HG03342 (cell line): Measurements from ENCODE around the gene ARFGAP1.

Experiments used
- ATAC-seq: cut with Tn5 transposase; IDR thresholded peaks from one replicate; pipeline ENCODE4 v1.9.1; 2021; ENCODE audit warnings: mild to moderate bottlenecking, moderate library complexity; ENCODE audit not compliant: unreplicated experiment

The ARFGAP1 gene

DNA sequence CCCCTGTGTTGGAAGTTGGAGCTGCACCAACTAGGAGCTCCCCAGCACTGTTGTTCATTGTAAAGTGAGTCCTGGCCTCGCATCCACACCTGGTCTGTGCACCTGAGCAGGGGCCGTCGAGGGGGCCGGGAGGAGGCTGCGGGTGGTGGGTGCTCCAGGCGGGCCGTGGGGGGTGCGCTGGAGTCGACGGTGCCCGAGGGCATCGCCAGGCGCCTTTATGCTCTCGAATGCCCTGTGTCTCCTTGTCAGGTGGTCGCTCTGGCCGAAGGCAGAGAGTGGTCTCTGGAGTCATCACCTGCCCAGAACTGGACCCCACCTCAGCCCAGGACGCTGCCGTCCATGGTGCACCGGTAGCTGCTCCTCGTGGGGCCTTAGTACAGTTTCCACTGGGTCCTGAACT lies 4.3 kb downstream of the ARFGAP1 start:
- ATAC-seq, result no peak

DNA sequence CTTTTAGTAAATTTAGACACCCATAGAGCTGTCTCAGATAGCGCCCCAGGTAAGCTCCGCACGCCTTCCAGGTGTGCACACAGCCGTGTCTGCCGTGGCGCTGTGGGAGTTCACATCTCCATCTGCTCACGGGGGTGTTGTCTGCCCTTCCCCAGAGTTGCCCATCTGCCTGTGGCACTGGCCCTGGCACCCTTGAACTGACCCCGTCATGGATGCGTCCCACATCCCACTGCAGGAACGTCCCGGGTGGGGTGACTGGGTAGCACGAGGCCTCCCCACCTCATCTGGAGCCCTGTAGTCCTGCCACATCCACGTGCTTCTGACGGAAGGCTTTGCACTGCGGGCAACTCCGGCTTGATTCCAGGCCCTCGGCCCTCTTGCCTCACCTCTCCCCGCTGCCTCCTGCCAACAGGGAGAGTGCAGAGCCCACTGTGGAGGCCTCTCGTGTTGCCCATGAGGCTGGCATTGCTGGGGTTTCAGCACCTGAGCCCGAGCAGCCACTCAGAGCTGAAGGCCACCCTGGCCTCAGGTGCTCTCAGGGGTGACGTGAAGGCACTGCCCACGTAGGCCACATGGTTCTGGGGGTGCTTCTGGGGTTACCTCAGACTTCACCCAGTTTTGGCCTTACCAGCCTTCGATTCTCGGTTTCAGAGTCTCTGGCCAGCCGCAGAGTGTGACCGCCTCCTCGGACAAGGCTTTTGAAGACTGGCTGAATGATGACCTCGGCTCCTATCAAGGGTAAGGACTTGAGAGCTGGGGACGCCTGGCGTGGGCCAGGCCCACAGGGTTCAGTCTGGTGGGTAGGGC lies 5.1 kb downstream of the ARFGAP1 start:
- ATAC-seq, result no peak

DNA sequence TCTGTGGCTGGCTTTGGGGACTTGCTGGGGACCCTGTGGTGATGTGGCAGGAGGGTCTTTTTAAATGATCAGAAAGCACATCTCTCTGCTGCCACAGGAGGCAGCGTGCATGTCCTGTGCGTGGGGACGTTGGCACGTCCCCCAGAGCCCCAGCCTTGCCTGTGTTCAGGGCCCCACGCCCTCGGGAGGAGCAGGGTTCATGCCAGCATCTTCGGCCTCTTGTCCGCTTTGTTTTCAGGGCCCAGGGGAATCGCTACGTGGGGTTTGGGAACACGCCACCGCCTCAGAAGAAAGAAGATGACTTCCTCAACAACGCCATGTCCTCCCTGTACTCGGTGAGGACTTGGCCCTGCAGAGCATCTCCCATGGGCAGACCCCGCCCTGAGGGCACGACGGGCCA lies 6.0 kb downstream of the ARFGAP1 start:
- no peak for ATAC-seq

DNA sequence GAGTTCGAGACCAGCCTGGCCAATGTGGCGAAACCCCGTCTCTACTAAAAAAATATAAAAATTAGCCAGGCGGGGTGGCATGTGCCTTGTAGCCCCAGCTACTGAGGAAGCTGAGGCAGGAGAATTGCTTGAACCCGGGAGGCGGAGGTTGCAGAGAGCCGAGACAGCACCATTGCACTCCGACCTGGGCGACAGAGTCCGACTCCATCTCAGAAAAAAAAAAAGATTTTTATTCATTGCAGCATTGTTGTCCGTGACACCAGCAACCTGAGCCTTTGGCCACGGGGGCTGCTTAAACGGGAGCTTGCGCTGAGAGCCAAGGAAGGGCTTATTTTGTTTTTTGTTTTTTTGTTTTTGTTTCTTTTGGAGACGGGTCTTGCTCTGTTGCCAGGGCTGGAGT lies 7.3 kb downstream of the ARFGAP1 start:
- no peak for ATAC-seq

DNA sequence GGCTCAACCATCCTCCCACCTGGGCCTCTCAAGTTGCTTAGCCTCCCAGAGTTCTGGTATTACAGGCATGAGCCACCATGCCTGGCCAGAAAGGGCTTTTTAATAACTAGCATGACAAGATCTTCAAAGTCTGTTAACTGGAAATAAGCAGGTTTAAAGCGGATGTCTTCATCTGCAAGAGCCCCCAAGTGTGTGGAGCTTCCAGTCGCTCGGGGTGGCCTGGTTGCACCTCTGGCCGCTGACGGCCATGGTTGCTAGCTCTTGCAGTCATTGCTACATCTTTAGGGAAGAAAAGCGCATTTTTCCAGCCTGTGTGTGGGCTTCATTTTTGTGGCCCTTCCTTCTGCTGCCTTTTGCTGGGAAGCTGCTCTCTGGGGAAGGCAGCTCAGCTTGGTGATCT lies 7.8 kb downstream of the ARFGAP1 start:
- no peak for ATAC-seq

DNA sequence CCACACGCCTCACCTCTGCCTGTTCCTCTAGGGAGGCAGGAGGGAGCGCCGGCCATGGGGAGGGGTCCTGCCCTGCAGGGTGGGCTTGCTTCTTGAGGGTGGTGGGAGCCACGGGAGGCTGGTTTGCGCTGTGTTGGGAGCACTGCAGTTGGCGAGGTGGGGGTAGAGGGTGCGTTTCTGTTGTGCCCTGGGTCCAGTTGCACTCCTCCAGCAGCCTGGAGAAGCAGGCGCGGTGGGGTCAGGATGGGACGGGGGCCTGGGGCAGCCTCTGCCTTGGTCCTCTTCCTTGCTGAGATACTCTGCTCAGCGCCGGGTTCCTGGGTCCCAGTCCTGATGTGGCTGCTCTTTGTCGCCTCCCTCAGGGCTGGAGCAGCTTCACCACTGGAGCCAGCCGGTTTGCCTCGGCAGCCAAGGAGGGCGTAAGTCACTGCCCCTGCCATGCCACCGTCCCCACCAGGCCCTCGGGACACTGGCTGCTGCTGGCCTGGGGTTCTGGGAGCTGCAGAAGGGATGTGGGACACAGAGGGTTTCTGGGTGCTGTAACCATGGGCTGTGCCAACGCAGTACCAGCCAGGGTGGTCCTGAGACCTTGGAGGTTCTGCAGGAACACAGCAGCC lies 8.4 kb downstream of the ARFGAP1 start:
- no peak for ATAC-seq

DNA sequence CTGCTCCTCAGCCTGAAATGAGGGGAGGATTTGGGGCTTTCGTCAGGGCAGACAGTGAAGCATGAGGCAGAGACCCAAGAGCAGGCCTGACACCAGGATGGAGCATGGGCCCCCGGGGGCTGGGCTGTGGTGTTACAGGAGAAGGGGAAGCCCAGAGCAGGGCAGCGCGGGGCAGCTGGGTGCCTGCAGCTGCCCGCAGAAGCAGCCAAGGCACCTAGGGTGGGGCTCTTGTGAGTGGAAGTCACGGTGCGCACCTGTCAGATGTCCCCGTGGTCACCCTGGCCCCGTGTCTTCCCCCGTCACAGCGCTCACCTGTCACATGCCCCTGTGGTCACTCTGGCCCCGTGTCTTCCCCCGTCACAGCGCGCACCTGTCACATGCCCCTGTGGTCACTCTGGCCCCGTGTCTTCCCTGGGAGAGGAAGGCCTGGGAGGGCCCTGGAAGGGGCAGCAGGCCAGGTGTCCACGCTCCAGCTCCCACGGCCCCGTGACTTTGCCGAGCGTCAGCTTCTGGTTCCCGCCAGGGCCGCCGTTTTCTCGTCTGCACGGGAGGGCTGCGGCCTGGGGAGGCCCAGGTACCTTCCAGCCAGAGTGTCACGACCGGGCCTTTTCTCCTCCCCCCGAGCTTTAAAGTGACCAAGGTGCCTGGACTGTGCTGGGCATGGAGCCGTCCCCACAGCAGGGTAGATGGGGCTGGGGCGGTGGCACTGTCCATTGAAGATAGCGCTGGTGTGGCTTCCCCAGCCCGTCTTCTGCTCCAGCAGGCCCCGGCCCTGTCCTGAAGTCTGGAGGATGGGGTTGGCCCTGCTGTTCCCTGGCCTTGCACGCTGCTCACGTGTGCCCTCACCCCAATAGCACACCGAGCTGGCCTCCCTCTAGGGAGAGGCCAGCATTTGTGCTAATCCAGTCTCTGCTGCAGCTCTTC lies 9.4 kb downstream of the ARFGAP1 start:
- no peak for ATAC-seq

DNA sequence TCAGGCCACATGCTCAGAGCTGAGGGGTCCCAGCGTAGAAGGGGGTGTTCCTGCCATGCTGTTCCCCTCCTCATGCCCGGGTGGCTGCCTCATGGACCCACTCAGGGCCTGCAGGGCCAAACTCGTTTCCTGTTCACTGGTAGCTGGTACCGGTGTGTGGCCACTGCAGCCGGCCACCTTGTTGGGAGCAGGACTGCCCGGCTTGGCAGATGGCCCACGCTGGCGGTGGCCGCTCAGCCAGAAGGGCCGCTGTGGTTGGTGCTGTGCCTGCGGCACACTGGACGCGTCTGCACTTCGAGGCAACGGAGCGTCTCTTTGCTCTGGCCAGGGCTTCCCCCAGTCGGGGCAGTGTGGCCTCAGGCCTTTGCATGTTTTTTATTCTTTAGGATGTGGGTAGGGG lies 10.3 kb downstream of the ARFGAP1 start:
- no peak for ATAC-seq

DNA sequence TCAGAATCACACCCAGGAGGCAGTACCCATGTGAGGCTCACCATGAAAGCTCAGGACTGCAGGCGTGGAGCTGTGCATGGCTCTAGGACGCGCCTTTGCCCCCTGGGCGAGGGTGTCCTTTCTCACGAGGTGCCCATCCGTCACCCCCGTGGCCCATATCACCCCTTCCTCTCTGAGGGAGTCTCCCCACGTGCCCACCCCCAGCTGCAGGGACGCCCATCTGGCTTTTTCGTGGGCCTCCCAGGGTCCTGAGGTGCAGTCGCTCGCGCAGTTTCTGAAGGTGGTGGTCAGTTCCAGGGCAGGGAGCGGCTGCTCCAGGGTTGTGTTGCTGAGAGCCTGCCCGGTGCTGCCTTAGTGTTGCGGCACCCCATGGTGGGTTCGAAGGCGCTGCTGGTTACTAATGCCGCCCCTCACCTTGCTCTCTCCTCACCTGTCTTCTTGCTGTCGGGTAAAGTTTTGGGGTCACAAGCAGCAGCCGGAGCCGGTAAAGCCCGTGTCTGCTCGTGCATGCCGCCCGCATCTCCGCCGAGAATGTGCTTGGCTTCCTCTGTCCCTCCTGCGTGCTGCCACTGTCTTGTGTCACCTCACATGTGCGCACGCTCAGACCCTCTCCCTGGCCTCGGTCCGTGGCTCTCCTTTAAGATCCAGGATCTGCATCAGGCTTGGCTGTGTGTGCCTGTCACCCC lies 10.9 kb downstream of the ARFGAP1 start:
- no peak for ATAC-seq

DNA sequence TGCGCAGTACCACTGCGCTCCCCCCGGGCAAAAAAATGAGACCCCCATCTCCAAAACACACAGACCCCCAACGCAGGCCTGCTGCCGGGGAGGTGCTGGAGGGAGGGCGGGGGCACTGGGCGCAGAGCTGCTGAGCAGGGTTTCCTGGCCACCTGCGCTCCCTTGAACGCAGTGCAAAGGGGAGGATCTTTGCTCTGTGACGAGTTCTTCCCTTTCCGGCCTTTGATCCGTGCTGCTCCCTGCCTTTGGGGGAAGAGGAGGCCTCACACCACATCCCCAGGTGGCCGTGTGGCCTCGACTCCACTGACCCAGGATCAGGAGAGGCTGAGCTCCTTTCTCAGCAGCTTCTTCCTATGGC lies 11.4 kb downstream of the ARFGAP1 start:
- ATAC-seq, result no peak

DNA sequence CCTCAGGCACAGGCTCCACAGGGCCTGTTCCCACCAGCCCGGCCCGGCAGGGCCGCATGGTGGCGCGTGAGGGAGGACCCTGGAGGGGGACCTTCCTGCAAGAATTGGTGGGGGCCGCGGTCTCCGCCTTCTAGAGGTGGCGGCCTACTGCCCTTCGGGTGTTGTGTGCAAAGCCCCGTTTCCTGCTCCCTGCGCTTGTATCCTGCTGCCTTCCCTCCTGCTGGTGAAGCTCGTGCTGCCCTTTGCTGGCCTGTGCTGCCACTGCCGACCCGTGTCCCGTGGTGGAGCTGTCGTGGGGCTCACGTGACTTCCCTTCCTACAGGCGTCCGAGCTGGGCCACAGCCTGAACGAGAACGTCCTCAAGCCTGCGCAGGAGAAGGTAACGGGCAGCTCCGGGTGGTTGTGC lies 11.9 kb downstream of the ARFGAP1 start:
- ATAC-seq, result no peak

DNA sequence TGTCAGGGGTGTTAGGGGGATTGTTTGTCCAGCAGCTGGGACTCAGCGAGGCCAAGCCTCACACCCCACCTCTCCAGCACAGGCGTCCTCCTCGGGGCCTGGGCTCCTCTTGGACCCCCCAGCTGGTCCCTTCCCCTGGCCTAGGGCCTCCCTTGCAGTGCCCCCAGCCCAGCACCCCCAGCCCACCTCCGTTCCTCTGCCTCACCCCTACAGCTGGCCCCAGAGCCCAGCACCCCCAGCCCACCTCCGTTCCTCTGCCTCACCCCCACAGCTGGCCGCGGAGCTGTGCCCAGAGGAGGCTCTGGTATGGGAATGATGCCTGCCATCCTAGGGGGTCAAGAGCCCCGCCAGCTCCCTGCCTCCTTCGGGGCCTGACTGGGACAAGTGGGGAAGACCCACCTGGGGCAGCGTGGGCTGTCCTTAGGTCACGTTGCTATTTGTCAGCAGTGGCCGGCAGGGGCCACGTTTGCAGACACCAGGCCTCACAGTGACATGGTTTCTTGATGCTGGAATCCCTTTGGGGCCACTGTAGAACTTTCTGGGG lies 12.4 kb downstream of the ARFGAP1 start:
- ATAC-seq, result no peak

DNA sequence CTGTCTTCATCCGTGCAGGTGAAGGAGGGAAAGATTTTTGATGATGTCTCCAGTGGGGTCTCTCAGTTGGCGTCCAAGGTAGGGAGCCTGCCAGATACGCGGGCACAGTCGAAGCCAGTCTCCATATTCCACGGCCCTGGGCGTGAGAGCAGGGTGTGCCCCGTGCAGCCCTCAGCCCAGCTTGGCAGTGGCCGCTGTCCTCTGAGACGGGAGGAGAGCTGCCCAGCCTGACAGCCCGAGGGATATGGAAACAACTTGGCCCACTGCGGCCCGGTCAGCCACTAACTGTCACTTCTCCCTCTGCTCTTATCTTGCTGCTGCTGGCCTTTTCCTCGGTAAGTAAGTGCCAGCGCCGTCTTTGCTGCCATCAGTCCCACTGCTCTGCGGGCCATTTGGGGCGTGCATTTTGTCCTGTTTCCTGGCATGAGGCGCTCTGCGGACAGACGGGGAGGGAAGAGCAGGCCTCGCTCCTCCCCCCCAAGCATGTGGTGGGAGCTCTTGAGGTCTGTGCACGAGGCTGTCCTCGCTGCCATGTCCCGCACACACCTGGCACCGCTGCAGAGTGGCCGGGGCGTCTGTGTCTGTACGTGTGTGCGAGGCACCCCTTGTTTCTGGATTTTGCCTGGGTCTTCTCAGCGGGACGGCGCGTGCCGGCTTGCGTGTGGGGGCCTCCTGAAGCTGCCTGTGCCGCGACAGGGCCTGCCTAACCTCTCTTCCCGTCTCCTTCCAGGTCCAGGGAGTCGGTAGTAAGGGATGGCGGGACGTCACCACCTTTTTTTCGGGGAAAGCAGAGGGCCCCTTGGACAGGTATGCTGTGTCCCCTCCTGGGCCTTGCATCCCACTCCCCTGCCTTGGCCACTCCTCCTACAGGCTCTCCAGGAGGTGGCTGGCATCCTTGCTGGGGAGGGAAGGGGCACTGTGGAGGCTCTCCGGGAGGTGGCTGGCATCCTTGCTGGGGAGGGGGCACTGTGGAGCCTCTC lies 13.3 kb downstream of the ARFGAP1 start:
- ATAC-seq, result no peak

DNA sequence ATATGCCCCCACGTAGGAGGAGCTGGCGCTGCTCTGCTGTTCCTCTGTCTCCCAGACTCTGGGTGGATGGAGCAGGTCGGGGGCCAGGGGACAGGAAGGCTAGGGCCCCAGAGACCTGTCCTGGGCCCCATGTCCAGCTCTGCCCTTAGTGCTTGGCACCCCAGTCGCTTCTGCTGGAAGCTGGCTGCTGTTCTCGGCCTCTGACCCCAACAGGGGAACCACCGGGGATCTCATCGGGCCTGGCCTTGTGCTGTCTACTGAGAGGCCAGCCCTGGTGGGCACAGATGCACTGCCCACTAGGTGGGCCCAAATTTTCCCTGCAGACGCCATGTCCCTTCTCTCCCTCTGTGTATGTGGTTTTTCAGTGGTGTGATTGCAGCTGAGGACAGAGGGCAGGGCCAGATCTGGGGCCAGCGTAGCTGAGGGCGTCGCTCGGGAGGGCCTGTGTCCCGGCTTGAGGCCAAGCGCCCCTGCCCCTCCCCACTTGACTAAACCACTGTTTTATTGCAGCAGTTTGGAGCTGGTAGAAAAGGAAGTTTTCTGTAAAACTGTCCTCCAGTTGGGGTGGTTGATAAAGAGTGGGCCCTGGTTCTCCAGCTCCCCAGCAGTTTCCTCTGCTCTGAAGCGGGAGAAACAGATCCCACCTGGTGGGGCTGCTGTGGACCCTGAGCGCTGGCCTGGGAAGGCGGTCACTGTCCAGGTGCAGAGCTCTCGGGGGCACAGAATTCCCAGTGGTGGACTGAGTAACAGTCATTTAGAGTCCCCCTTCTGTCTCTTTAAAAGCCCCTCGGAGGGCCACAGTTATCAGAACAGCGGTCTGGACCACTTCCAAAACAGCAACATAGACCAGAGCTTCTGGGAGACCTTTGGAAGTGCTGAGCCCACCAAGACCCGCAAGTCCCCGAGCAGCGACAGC lies 14.4 kb downstream of the ARFGAP1 start:
- no peak for ATAC-seq

DNA sequence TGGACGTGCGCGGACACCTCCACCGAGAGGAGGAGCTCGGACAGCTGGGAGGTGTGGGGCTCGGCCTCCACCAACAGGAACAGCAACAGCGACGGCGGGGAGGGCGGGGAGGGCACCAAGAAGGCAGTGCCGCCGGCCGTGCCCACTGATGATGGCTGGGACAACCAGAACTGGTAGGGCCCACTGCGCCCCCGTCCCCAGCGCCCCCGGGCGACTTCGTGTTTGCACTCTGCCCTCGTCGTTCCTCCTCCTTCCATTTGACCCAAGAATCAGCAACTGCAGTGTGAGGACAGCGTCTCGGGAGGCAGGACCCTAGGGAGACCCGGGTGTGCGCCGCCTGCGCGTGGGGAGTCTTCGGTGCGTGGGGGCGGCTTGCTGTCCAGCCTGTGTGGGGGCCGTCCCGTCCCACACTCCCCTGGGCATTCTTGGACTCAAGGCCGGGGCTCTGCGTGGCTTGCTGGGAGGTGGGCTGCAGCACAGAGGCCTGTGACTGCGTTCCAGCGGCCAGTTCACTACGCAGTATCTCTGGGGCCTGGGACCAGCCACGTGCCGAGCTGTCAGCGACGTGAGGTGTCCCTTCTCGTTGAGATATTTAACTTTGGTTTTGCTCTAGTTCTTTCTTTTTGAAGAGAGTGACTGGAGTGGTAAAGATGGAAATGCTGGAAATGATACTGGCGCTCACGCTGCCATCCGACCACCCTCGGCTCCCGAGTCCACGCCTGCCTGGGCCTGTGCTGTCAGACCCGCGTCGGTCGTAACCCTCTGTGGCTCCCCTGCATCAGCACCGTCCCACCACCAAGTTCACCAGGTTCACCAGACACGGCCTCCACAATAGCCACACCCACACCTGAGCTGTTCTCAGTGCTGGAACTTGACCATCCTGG lies 15.3 kb downstream of the ARFGAP1 start:
- ATAC-seq, result no peak

DNA sequence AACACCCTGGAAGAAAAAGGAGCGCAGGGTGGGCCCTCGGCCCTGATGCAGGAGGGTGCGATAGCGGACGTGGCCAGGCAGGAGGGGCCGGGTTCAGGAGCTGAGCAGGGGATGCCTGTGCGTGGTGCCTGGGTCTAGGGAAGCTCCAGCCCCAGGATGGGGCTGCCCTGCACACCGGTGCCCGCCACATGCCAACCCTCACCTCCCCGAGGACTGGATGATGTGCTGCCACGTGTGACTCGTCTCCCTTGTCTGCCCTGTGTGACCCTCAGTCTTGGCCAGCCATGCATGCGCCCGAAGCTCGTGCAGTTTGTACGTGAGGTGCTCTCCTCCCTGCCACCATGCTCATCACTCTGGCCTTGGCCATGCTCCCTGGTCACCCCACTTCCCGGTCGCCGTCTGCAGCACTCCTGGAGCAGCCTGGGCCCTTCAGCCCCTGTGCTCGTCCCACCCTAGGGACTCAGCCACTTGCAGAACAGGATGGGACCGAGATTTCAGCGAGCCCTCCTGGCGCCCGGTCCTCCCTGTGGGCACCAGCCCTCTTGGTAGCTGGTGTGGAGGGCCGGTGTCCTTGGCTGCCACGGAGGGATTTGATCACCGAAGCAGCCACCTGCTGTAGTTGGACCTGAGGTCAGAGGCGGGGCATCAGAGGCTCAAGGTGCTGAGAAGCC lies 16.1 kb downstream of the ARFGAP1 start:
- no peak for ATAC-seq
